Measurements from ENCODE around the gene TEX53.

DNA sequence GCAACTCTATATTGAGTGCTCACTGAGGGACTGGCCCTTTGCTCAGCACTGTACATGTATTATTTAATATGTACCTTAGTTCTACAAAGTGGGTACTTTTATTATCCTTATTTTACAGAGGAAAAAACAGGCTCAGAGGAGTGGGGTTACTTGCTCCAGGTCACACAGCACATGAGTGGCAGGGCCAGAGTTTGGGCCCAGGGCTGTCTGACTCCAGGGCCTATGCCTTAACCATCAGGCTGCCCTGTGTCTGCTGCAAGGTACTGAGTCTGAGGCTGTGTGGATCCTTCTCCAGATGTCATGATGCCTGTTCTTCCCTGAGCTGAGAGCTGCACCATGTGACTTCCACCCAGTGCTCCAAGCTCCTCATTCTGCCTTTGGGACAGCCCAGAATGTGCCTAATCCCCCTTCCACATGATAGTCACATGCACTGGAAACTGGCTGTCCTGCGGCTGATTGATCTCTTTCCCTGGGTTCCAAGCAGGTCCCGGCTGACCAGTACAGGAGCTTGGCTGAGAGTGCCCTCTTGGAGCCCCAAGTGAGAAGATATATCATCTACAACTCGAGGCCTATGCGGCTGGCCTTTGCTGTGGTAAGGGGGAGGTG is 31.1 kb downstream of the TEX53 start:
- TF ChIP-seq POLR2AphosphoS5 (IDR thresholded peaks at IDR 0.05; ENCODE audit: low read depth) (no peak), GABPA (IDR thresholded peaks at IDR 0.05; ENCODE audit: low read depth) (no peak), SPI1 (IDR thresholded peaks at IDR 0.05; ENCODE audit: borderline replicate concordance, low read depth) (no peak)
- TF ChIP-seq, protein P1, sequence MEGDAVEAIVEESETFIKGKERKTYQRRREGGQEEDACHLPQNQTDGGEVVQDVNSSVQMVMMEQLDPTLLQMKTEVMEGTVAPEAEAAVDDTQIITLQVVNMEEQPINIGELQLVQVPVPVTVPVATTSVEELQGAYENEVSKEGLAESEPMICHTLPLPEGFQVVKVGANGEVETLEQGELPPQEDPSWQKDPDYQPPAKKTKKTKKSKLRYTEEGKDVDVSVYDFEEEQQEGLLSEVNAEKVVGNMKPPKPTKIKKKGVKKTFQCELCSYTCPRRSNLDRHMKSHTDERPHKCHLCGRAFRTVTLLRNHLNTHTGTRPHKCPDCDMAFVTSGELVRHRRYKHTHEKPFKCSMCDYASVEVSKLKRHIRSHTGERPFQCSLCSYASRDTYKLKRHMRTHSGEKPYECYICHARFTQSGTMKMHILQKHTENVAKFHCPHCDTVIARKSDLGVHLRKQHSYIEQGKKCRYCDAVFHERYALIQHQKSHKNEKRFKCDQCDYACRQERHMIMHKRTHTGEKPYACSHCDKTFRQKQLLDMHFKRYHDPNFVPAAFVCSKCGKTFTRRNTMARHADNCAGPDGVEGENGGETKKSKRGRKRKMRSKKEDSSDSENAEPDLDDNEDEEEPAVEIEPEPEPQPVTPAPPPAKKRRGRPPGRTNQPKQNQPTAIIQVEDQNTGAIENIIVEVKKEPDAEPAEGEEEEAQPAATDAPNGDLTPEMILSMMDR (IDR thresholded peaks at IDR 0.05; ENCODE audit: insufficient read depth, low read length): no peak
- TF ChIP-seq, protein P2, sequence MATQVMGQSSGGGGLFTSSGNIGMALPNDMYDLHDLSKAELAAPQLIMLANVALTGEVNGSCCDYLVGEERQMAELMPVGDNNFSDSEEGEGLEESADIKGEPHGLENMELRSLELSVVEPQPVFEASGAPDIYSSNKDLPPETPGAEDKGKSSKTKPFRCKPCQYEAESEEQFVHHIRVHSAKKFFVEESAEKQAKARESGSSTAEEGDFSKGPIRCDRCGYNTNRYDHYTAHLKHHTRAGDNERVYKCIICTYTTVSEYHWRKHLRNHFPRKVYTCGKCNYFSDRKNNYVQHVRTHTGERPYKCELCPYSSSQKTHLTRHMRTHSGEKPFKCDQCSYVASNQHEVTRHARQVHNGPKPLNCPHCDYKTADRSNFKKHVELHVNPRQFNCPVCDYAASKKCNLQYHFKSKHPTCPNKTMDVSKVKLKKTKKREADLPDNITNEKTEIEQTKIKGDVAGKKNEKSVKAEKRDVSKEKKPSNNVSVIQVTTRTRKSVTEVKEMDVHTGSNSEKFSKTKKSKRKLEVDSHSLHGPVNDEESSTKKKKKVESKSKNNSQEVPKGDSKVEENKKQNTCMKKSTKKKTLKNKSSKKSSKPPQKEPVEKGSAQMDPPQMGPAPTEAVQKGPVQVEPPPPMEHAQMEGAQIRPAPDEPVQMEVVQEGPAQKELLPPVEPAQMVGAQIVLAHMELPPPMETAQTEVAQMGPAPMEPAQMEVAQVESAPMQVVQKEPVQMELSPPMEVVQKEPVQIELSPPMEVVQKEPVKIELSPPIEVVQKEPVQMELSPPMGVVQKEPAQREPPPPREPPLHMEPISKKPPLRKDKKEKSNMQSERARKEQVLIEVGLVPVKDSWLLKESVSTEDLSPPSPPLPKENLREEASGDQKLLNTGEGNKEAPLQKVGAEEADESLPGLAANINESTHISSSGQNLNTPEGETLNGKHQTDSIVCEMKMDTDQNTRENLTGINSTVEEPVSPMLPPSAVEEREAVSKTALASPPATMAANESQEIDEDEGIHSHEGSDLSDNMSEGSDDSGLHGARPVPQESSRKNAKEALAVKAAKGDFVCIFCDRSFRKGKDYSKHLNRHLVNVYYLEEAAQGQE (IDR thresholded peaks at IDR 0.05; ENCODE audit: insufficient replicate concordance, low read depth): no peak

Measured in HL-60 (cell line).